ENCODE results near the gene MMP7.

The MMP7 gene

DNA sequence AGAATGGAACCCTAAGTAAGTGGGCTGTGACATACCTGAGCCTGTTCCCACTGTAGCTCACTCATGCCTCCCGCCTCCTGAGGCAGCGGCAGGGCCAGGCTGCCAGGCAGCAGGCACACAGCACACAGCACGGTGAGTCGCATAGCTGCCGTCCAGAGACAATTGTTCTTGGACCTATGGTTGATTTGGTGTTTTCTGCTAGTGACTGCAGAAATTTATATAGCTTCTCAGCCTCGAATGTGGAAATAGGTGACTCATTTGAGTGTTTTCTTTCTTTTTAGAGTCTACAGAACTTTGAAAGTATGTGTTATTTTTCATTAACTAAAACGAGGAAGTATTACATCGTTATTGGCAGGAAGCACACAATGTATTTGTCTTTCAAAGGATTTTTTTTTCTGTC, at the start of gene MMP7:
Gene MMP7, minus strand, starts transcription at position 190 of the 400 bp plus-strand sequence. Its CDS starts 47 bp downstream, at position 143.
- DNase-seq = no peak

DNA sequence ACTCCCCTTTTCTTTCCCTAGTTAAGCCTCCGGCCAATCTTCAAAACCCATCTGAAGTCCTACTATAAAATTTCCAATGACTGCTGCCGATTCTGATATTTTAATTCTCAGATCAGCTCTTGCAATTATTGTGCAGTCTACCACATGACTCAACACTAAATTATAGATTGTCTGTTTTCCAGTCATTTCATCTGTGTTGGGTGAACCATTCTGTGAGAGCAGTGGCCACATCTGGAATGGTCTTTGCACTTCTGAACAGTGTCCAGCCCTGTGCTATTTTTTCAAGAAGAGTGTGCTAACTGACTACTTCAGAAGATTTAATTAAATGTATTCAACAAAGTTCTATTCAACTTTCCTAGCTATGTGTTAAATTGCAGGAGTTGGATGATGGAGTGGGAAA, 47.2 kb upstream of the MMP7 start:
- no peak for DNase-seq

DNA sequence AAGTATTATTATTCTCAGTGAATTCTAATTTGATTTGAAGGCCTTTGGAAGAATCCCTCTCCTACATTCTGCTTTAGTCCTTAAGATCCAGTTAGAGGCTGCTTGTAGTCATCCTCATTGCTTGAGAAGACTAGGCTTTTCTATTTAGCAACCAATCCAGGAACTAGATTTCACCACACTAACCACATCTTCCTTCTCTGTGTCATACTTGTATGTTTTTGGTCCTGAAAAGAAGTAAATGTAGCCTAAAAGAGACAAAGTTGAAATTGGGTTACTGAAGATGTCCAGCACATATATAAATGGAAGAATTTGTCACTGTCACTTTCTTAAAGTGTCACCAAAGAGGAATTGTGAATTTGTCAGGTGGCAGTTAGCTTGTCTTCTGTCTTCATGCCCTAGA, 46.6 kb upstream of the MMP7 start:
- DNase-seq = no peak

DNA sequence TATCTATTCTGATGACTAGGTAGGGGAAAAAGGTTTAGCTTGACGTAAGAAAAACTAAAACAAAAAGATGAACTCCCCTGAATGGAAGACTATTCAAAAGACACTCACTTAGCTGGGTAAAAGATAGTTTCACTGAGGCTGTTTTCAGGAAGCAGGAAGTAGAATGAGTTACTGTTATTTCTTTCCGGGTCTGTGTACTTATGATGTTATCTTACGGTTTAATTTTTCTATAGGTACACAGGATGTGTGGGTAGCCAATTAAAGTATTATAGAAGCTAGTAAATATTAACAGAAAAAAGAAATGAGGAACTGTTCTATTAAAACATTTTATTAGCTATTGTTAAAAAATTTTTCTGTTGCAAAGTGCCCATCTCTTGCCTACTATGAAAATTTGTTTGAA, 45.8 kb upstream of the MMP7 start:
- no peak for DNase-seq

- no peak for DNase-seq
These were observed 44.5 kb upstream of the MMP7 start for GRCh38 chr11:102575012-102575411.

- no peak for DNase-seq
These were observed 43.3 kb upstream of the MMP7 start for GRCh38 chr11:102573851-102574250.

DNA sequence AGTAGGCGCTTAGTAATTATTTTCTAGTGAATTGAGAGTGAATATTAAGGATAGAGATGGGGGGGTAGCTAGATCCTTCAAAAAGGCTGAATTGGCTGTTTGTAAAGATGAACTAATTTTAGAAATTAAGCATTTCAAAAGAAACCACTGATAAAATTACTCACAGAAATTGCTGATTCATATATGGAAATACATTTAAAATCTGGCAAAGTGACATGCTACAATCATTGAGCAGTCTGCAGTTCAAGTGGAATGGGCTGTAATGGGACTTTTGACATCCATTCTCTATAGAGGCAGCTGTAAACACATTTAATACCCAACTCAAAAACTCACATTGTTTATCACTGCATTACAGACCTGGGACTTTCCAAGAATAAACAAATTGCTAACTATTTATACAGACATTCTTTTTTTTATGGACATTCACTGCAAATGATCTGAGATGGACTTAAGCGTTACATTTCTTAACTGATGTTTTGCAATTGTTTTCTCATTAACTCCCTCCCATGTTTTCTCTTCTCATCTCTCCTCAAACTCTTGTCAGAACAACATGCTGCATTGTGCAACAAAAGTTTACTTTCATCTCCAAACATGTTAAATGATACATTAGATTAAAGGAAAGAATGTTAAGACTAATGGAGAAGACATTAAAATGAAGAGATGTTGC, 42.1 kb upstream of the MMP7 start:
- no peak for DNase-seq

GRCh38 chr11:102568851-102569250, 38.3 kb upstream of the MMP7 start:
- DNase-seq = no peak

DNA sequence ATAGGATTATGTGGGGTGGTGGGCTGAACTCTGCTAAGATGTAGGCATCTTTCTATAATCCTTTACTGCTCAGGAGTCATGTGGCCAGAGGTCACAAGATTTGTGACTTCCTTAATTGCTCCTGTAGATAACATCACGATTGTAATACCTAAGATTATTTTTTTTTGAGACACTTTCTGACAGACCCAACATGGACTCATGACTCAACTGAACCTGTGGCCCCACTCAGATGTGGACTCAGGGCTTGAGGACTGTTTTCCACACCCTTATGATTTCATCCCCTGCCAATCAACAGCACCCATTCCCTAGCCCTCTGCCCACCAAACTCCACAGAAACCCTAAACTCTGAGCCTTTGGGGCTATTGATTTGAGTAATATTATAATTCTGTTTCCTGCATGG, 35.6 kb upstream of the MMP7 start:
- no peak for DNase-seq

GRCh38 chr11:102564110-102564509, 33.6 kb upstream of the MMP7 start:
- no peak for DNase-seq

- no peak for DNase-seq
These were observed 31.1 kb upstream of the MMP7 start for GRCh38 chr11:102561636-102562035.

GRCh38 chr11:102560555-102561011, 30.0 kb upstream of the MMP7 start:
- no peak for DNase-seq

DNA sequence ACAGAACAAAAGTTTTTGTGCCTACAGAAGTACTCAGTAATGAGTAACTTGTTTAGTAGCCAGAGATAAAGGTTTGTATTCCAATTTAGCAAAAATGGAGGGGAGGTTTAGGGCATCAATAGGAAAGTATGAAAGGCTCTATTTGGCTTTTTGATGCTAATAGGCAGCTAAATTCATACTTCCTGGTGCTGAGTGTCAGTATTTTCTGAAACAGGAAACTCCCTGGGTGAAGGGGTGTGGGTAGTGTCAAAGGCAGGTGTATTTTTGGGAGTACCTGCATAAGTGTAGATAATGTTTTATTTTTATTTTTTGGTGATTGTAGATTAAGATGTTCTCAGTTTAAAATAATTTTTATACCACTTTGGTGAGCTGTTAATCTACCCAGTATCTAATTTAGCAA, 29.3 kb upstream of the MMP7 start:
- no peak for DNase-seq

GRCh38 chr11:102555091-102555490, 24.5 kb upstream of the MMP7 start:
- DNase-seq = no peak

DNA sequence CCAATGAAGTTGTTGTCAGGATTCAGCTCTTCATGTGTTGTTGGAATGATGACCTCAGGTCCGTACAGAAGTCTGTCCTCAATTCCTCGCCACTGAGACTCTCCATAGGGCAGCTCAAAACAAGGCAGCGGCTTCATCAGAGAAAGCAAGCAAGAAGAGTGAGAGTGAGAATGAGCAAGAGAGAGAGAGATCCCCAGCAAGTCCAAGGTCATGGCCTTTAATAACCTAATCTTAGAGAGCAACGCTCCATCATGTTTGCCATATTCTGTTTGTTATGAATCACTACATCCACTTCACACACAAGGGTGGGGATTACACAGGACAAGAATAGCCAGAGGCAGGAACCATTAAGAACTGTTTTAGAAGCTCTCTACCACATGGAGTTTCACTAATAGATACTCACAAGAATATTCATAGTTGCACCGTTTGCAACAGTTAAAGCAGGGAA, 23.3 kb upstream of the MMP7 start:
- DNase-seq = no peak

- DNase-seq = no peak
These were observed 22.1 kb upstream of the MMP7 start for GRCh38 chr11:102552447-102553194.

GRCh38 chr11:102552020-102552419, 21.5 kb upstream of the MMP7 start:
- no peak for DNase-seq

- no peak for DNase-seq
These were observed 20.7 kb upstream of the MMP7 start for GRCh38 chr11:102551169-102551781.

DNA sequence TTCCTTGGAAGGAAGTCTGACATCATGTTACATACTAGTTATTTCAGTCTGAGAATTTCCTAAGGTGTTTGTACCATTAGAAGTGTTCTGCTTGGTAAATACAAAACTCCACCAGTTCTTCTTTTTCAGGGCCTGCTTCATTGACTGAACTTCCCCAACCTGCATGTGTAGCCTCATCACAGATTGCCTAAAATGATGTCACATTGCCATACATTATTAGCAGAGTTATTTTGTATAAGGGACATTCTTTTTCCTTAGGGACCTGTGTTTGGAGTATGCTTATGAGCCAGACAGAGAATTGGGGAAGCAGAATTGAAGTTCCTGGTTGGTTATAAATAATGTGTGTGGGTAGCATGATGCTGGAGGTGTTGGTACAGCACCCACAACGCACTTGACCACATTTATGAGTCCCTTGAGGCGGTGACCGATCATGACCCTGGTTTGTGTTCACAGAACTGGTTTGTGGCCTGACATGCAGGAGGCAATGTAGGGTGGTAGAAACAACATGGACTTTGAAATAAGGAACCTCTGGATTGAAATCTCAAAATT, 16.4 kb upstream of the MMP7 start:
- DNase-seq = no peak

DNA sequence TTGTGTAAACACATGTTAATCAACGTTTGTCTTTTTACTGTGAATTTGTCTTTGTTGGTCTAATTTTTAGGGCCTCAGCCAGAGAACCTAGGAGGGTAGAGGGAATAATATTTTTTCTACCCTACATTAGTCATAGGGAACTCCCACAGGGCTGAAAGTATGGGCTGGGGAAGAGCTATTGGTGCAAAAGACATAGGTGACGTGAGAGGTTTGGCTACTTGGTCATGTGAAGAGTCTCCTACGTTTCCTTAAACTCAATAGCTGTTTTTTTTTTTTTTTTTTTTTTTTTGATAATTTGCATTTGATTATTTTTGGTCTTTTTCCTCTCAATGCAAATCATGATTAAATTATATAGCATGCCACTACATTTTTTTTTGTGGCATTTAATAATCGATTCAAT, 15.9 kb upstream of the MMP7 start:
- no peak for DNase-seq

DNA sequence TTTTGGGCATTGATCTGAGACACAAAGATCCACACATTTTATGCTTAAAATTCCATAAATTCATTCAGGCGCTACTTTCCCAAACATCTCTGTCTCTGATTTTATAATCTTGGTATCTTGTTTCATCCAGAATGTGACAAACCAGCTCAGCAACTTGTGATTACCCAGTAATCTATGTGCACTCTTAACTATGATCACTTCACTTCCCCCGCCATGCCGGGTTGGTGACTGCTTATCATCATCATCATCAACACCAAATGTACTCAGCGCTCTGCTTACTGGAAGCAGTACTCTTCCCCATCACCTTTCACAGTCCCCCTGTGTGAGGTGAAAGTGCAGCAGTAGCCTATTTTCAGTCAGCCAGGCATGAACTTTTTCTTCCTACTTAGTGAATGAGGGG, 15.2 kb upstream of the MMP7 start:
- no peak for DNase-seq

GRCh38 chr11:102544594-102544993, 14.0 kb upstream of the MMP7 start:
- DNase-seq = no peak

GRCh38 chr11:102539567-102539966, 9.0 kb upstream of the MMP7 start:
- no peak for DNase-seq

GRCh38 chr11:102538932-102539331, 8.4 kb upstream of the MMP7 start:
- DNase-seq = no peak
